Stimulated activated CD4-positive, alpha-beta T cell treated with anti-CD3 and anti-CD28 coated beads, Interleukin-2, amount 100 ng/mL, for 4 hours (primary cell): ENCODE results near the gene CSNK2A1.
"Not testable (repeated sequence)": the region's sequence is repeated elsewhere in the genome, so short reads cannot be mapped to it uniquely, and the experiment has no call there.

Experiments
- DNase-seq: peaks from one replicate; pipeline ENCODE4 v3.0.0-alpha.2; 2020; ENCODE audit warnings: low read depth

CSNK2A1 gene

DNA sequence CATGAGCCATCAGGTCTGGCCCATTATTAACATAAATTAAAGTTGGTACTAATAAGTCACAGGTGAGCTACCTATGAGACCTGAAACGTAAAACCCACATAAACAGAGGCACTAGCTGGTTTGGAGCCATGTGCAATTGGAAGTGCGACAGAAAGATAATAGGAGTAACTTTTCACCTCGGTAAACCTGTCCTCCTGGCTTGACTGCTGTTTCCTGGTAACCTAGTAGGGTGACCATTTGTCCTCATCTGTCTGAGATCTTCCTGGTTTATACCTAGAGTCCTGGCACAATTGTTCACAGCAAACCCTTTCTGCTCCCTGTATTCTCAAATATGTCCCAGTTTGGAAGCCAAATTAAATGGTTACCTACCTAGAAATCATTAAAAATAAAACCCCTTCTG, 88.6 kb downstream of the CSNK2A1 start:
- DNase-seq = no peak

GRCh38 chr20:452021-452420, 91.6 kb downstream of the CSNK2A1 start:
- not testable (repeated sequence) for DNase-seq

GRCh38 chr20:445514-446336, 97.9 kb downstream of the CSNK2A1 start:
- DNase-seq = no peak

GRCh38 chr20:444862-445426, 98.6 kb downstream of the CSNK2A1 start:
- no peak for DNase-seq

- DNase-seq = no peak
Observed at GRCh38 chr20:444117-444516, 99.5 kb downstream of the CSNK2A1 start.

GRCh38 chr20:443223-443775, 100.3 kb downstream of the CSNK2A1 start:
- no peak for DNase-seq

DNA sequence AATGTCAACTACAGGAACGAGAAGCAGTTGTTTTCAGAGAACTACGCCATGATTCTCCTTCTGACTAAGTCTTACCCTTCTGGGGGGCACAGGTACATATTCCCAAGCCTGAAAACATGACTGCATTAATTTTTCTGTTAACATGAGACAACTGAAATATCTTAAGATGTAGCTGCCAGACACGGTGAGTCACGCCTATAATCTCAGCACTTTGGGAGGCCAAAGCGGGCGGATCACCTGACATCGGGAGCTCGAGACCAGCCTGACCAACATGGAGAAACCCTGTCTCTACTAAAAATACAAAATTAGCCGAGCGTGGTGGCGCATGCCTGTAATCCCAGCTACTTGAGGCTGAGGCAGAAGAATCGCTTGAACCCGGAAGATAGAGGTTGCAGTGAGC, 103.0 kb downstream of the CSNK2A1 start:
- DNase-seq = no peak

GRCh38 chr20:440148-440547, 103.4 kb downstream of the CSNK2A1 start:
- DNase-seq = no peak

- peak; percentile 34 for DNase-seq
Observed at GRCh38 chr20:438571-439469, 104.8 kb downstream of the CSNK2A1 start.

- no peak for DNase-seq
Observed at GRCh38 chr20:437787-438486, 105.7 kb downstream of the CSNK2A1 start.

DNA sequence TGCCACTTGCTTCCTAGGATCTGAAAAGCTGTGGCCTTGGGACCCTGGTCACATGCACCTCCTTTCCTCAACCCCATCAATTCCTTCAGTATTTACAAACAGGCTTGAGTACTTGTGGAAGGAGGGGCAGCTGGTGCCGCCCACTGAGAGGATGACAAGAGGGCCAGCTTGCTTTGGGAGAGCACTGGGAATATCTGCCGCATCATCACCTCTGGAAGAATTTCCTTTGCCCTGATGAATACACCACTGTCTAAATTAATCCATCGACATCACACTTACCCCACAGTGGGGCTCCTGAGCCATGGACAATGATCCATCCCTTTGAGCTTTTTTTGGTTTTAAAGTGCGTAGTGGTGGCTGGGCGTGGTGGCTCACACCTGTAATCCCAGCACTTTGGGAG, 107.1 kb downstream of the CSNK2A1 start:
- DNase-seq = no peak

DNA sequence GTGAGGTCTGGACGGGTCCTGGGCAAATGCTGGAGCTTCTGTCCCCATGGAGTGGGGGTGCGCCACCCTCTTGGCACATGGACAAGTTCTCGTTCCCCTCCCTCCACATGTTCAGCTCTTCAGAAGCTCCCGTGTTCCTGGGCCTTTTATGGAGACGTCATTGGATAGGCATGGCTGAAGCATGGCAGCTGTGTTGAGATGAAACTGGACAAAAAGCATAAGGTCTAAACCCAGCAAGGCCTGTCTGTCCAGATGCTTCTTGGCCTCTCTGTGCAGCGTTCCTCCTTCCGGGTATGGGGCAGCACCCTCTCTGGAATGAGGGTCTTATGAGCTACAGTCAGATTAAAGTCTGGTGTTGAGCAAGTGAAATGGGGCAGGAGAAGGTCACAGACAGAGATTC, 108.0 kb downstream of the CSNK2A1 start:
- DNase-seq = no peak

GRCh38 chr20:434661-435419, 108.8 kb downstream of the CSNK2A1 start:
- DNase-seq = no peak

- DNase-seq = no peak
Observed at GRCh38 chr20:434221-434620, 109.4 kb downstream of the CSNK2A1 start.

DNA sequence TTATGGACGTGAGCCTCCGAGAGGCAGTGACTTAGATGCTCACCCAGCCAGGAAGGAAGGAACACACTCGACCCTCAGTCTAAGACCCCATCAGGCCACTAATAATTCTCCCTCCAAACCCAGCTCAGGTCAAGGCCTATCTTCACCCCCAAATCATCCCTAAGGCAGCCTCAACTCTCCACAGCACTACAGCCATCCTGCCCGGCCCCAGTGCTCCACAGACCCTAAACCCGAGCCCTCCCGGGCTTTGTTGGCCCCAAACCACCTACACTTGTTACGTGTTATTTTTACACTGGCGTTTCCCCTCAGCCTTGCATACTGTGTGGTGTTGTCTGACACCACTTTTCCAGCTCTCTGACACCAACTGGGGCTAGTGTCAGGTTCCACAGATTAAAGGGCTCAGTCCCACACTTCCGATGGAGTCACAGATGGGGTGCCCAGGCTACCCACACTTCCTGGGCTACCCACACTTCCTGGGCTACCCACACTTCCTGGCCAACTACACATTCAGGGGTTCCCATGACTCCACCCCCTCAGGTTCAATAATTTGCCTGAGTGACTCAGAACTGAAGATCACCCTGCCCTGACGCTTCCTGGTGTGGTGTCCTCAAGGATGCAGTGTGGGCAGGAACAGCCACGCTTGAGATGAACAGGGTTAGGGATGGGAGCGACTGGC, 110.2 kb downstream of the CSNK2A1 start:
- DNase-seq = peak; percentile 81

- DNase-seq = no peak
Observed at GRCh38 chr20:432677-433299, 110.8 kb downstream of the CSNK2A1 start.

GRCh38 chr20:432208-432607, 111.4 kb downstream of the CSNK2A1 start:
- DNase-seq = no peak

- DNase-seq = no peak
Observed at GRCh38 chr20:431012-431904, 112.3 kb downstream of the CSNK2A1 start.
